ENCODE measurements around the gene CYP11A1. TPM values are rescaled to one million over a fixed set of nuclear protein-coding genes. Genes with fewer than 3 reads are reported as not detected.

CYP11A1 gene
- total RNA-seq, 1 experiment from 2014 or later = not detected

- H3K36me3 ChIP-seq = no peaks in the 10 kb centered on the region
- no peak overlapping the region for H3K27ac ChIP-seq
- no peak overlapping the region for H3K4me3 ChIP-seq
- no peaks in the 10 kb centered on the region for H3K9me3 ChIP-seq (replicated peaks)
- H3K27me3 ChIP-seq = no peaks in the 10 kb centered on the region
- H3K4me1 ChIP-seq = peaks cover 9% of the 10 kb centered on the region
- no peak for DNase-seq
These were observed 74.2 kb downstream of the CYP11A1 start for GRCh38 chr15:74293021-74293810.

- Histone ChIP-seq H3K9me3 (replicated peaks) (no peaks in the 10 kb centered on the region), H3K4me1 (peaks cover 9% of the 10 kb centered on the region), H3K27me3 (no peaks in the 10 kb centered on the region), H3K36me3 (no peaks in the 10 kb centered on the region), H3K4me3 (no peak overlapping the region), H3K27ac (no peak overlapping the region)
- peak; percentile 89 to 92 for DNase-seq
These were observed 76.1 kb downstream of the CYP11A1 start for GRCh38 chr15:74291101-74292071.

GRCh38 chr15:74290645-74291044, 76.8 kb downstream of the CYP11A1 start:
- DNase-seq = no peak
- H3K27ac ChIP-seq = no peak overlapping the region
- H3K27me3 ChIP-seq = no peaks in the 10 kb centered on the region
- no peaks in the 10 kb centered on the region for H3K36me3 ChIP-seq
- no peaks in the 10 kb centered on the region for H3K9me3 ChIP-seq (replicated peaks)
- peaks cover 9% of the 10 kb centered on the region for H3K4me1 ChIP-seq
- H3K4me3 ChIP-seq = no peak overlapping the region

- Histone ChIP-seq H3K27ac (no peak overlapping the region), H3K4me1 (peaks cover 9% of the 10 kb centered on the region), H3K4me3 (no peak overlapping the region), H3K9me3 (replicated peaks) (no peaks in the 10 kb centered on the region), H3K36me3 (no peaks in the 10 kb centered on the region), H3K27me3 (no peaks in the 10 kb centered on the region)
- no peak for DNase-seq
These were observed 77.8 kb downstream of the CYP11A1 start for GRCh38 chr15:74289671-74290070.

Other genes starting within 250 kb of the CYP11A1 start
- gene ISLR2, start 237.1 kb downstream of the CYP11A1 start, total RNA-seq (2014; rRNA removed; shearing (Covaris generic)) = 0.30 TPM in 1 of 2 replicates, not detected in the other
- gene ISLR, start 193.9 kb downstream of the CYP11A1 start, total RNA-seq (2014; rRNA removed; shearing (Covaris generic)) = 19.8 and 27.7 TPM in 2 replicates
- gene STRA6, start 164.9 kb downstream of the CYP11A1 start, total RNA-seq (2014; rRNA removed; shearing (Covaris generic)) = 67.8 and 94.4 TPM in 2 replicates
- 0.38 and 1.2 TPM in 2 replicates for gene CCDC33, start 131.3 kb downstream of the CYP11A1 start, total RNA-seq (2014; rRNA removed; shearing (Covaris generic))
- 2.6 and 2.8 TPM in 2 replicates for gene SEMA7A, start 66.3 kb upstream of the CYP11A1 start, total RNA-seq (2014; rRNA removed; shearing (Covaris generic))
- 71.9 and 77.1 TPM in 2 replicates for gene UBL7, start 93.5 kb upstream of the CYP11A1 start, total RNA-seq (2014; rRNA removed; shearing (Covaris generic))
- gene ARID3B, start 173.6 kb upstream of the CYP11A1 start, total RNA-seq (2014; rRNA removed; shearing (Covaris generic)) = 14.7 and 16.0 TPM in 2 replicates
- 42.3 and 44.4 TPM in 2 replicates for gene CLK3, start 248.2 kb upstream of the CYP11A1 start, total RNA-seq (2014; rRNA removed; shearing (Covaris generic))

All from SJCRH30 (cell line).